GM21619 (cell line): ENCODE data around the gene ATP5MG.

Source experiments
- ATAC-seq: cut with Tn5 transposase; IDR thresholded peaks from one replicate; pipeline ENCODE4 v1.9.1; 2021; ENCODE audit not compliant: unreplicated experiment

ATP5MG gene

DNA sequence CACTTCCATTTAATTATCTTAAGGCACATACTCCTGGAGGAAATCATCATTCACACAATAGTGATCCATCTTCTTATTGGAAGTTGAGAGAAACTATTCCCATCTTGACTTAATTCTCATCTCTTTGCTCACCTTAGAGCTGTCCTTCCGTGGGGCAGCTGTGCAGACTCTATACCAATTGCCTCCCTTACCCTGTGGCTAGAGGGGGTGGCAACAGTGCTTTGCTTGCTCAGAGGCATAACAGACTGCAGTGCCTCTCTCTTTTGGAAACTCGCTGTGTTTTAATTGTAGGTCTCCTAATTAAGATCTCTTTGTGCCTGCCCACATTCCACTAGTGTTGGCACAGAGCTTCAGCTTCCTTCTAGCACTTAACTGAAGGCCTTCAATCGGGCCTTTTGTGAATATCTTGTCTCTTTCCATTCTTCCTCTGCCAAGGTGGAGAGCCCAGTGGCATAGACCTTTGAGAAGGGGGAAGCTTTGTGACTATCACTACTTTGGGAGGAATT lies 40.4 kb downstream of the ATP5MG start:
- no peak for ATAC-seq

DNA sequence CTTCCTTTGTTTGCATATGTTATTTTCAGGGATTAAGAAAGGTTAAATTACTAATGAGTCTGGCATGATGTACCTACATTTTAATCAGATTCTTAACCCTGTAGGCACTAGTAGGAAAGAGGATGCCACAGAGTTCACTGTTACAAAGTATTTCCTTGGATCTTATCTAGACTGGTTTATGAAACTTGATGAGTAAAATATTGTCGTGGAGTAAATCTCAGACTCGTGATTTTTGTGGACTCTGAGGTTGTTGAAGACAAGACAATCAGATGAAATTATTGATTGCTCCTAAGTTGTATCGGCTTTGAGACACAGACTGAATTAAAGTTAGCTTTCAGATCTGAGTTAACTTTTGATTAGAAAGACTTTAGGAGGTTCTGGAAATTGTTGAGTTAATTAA lies 40.9 kb downstream of the ATP5MG start:
- no peak for ATAC-seq

DNA sequence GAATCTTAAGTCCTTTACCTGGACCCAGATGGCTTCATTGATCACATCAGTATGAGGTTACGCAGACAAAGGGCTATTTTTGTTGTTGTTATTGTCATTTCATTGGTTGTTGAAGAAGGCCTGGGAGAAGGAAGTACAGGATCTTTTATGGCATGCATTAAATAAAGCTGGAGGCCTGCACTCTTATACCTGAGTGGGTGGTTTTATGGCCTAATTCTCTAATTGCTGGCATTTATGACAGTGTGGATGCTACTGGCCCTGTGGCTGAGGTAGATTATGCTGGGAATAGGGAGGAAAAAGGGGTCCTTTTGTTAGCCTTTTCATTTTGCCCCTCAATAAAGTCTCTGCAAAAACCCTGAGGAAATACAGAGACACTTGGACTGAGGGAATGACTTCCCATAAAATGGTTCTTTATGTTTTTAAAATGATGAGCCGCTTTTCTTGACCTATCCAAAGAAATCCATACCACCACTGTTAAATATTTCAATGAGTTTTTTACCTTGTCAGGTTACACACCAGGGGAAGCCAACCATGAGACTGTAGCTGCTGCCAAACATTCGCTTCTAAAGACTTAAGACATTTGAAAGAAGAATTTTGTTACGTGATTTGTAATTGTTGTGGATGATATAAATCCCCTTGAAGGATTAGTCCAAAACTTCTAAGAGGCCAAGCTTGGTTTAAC lies 41.6 kb downstream of the ATP5MG start:
- no peak for ATAC-seq

DNA sequence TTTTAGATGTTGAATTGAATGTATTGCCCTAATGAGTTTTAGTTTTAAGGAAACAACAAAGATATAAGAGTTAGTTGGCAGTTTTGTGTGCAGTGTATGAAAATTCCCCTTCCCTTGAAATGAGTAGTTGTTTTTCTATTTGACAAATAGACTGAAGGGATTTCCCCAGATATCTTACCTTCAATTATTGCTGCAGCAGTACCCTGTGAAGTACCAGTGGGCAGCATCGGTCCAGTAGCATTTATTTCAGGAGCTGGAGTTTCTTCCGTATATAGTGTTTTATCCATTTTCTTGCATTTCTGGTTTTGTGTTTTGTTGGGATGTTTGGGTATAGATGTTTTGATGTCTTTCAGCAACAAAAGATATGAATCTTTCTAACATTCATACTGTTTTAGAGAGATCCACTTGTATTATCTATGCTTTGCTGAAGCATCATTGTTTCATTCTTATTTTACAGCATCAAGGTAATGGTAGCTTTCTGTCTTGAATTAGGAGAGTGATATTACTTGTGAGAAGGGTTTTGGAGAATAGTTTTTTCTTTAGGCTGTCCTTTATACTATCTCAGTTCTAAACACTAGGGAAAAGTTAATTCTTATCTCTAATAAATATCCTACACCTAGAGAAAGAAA lies 42.3 kb downstream of the ATP5MG start:
- ATAC-seq, result no peak

DNA sequence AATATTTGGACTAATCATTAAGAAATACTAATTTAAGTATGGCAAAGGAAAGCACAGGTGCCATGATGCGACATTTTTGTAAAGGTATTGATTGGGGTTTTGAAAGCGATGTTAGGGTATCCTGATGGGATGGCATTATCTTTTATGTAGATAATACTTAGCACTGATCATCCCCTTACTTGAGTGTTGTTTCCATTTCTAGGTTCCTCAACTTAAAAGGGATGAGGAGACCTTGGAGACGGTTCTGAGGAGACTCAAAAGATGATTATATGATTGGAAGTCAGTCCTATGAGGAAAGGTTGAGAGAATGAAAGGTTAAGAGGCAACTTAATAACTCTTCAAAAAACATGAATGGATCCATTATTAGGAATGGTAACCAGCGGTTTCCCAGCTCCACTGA lies 46.0 kb downstream of the ATP5MG start:
- no peak for ATAC-seq

DNA sequence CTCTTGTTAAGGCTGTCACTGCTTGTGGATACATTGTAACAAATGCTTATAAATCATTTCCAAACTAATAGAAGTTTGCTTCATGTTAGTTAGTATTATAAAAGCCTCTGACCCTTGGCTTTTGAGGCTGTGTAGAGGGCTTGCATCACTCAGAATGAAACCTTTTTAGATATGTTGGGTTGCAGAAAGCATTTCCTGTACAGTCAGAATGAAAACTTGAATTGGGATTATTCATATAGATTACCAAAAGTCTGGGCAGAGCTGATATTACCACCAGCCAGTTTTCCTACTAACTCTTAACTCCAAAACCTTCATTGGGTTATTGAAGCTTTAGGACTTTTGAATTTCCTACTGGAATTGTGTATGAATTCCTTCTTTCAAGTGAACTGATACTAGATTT lies 46.9 kb downstream of the ATP5MG start:
- peak; percentile 81 for ATAC-seq

DNA sequence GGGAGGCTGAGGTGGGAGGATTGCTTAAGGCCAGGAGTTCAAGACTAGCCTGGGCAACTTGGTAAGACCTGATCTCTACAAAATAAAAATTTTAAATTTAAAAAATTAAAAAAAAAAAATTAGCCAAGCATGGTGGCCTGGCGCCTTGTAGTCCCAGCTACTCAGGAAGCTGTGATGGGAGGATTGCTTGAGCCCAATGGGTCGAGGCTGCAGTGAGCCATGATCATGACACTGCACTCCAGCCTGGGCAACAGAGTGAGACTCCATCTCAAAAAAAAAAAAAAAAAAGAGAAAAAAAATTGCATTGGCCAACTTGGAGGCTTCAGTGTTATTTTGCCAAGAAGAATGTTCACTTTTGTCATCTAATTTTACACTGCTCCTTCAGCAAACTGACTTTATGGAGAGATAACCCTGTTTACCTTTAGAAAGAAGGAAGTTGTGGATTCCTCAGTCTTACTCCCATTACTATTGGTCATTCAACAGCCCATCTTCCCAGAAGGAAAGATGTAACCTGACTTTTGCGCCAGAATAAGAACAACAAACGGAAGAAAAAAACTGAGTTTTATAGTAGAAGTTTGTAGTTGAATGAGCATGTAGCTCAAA lies 48.0 kb downstream of the ATP5MG start:
- no peak for ATAC-seq

DNA sequence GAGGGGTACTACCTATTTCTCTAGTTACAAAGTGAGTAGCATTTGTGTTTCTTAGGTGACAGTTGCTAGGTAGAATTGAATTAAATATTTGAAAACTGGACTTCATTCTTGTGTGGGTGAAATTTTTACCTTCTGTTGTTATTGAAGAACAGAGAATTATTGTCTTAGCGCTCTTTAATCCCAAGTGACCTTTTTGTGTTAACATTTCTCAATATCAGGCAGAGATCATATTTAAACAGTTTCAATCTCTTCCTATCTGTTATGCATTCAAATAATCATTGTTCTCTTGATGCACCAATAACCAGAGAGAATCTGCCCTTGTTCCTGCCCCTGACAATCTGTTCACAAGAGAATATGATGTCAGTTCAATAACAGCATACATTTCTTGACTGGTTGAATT lies 49.0 kb downstream of the ATP5MG start:
- ATAC-seq, result no peak
